ENCODE data around the gene PIP5K1A.
"Not testable (repeated sequence)": the region's sequence is repeated elsewhere in the genome, so short reads cannot be mapped to it uniquely, and the experiment has no call there.

The PIP5K1A gene

DNA sequence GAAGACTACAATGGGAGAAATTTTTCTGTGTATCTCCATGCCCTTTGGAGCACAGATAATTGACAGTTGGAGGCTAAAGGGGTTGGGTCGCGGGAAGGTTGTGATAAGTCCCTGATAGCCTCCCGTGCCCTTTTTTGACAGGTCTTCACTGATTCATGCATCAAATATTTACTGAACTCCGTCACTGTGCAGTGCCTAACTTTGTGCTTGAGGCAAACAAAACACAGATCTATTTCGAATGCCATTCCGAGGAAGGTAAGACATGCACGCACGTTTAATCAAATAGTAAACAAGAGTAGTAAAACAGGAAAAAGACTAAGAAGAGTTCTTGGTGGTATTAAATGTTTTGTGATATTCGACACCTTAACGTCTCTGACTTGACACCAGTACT, 494 bp upstream of the PIP5K1A start:
- DNase-seq (ENCODE audit: extremely low spot score) = no peak
- POLR2A ChIA-PET = no interaction called here
- CTCF ChIA-PET = interaction anchor here (1.6 kb wide), 1 partner anchor 54 kb away, joined by 11 read pairs; no protein-coding TSS in a partner anchor
- TF ChIP-seq, protein P1, sequence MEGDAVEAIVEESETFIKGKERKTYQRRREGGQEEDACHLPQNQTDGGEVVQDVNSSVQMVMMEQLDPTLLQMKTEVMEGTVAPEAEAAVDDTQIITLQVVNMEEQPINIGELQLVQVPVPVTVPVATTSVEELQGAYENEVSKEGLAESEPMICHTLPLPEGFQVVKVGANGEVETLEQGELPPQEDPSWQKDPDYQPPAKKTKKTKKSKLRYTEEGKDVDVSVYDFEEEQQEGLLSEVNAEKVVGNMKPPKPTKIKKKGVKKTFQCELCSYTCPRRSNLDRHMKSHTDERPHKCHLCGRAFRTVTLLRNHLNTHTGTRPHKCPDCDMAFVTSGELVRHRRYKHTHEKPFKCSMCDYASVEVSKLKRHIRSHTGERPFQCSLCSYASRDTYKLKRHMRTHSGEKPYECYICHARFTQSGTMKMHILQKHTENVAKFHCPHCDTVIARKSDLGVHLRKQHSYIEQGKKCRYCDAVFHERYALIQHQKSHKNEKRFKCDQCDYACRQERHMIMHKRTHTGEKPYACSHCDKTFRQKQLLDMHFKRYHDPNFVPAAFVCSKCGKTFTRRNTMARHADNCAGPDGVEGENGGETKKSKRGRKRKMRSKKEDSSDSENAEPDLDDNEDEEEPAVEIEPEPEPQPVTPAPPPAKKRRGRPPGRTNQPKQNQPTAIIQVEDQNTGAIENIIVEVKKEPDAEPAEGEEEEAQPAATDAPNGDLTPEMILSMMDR (IDR thresholded peaks at IDR 0.05; ENCODE audit: control extremely low read depth, extremely low read depth, low read depth, missing control alignments) = no peak

DNA sequence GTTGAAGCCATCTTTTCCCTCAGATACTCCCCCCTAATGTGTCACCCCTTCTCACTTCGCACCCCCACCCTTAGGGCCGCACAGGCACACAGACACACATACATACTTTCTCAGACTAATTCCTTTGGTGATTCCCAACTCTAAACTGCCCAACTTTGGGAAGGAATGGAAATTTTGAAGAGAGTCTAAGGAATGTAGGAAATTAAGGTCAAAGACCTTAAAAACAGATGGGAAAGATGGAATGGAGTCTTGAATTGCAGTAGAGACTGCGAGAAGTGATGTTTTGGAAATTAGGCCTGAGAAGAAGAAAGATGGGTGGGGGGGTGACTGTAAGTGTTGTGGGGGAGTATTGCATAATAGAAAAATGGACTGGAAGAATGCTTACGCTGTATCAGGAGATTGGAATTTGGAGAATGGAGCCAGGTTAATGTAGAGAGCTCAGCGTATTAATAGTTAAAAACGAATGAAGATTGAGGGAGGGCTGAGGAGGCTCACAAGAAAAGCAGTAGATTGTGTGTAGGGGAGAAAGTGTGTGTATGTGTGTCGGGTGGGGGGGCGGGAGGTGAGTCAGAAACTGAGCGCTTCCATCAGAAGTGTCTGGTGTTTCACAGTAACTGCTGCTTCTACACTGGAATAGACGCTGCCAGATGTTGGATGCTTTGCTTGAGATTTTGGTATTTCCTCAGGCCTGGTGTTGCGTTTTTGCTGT, 1.7 kb downstream of the PIP5K1A start:
- CTCF ChIA-PET = interaction anchor here (1.0 to 2.3 kb wide), 3 partner anchors 22 to 141 kb away, joined by 3 to 11 read pairs (median 3); partner anchors contain the start of gene TMOD4
- POLR2A ChIA-PET = interaction anchor here (1.4 kb wide), 1 partner anchor 10 kb away, joined by 8 read pairs; the partner anchor contains the start of gene VPS72
- no peak for DNase-seq (ENCODE audit: extremely low spot score)
- TF ChIP-seq, protein P1 (IDR thresholded peaks at IDR 0.05; ENCODE audit: control extremely low read depth, extremely low read depth, low read depth, missing control alignments) = no peak

DNA sequence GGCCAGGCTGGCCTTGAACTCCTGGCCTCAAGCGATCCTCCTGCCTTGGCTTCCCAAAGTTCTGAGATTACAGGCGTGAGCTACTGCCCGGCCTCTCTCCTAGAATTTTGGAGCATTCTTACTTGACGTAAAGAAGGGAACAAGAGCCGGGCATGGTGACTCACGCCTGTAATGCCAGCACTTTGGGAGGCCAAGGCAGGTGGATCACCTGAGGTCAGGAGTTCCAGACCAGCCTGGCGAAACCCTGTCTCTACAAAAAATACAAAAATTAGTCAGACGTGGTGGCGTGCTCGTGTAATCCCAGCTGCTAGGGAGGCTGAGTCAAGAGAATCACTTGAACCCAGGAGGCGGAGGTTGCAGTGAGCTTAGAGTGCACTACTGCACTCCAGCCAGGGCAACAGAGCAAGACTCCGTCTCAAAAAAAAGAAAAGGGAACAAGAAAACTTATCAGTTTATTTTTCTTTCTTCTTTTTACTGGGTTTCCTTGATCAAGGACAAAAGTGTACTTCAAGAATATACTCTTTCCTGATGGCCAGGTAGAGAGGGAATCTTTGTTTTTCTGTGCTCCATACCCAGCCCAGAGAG, 7.1 kb downstream of the PIP5K1A start:
- CTCF ChIA-PET = interaction anchor here (1.0 to 1.5 kb wide), 3 partner anchors 9 to 100 kb away, joined by 3 to 4 read pairs (median 3); no protein-coding TSS in a partner anchor
- POLR2A ChIA-PET = not testable (repeated sequence)

DNA sequence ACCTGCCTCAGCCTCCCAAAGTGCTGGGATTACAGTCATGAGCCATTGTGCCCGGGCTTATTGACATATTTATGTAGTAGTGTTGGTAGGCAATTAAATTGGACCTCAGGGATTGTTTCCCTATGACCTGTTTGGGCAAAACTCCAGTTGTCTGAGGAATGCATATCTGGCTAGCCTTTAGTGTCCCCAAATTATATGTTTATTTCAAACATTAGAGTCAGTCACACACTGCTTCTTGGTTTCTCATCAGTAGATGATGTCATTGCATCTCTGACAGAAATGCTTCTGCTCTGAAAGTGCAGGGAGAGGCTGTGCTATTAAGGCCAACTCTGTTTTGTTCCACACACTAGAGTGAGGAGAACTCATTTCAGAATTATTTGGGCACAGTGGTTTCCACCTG, 12.5 kb downstream of the PIP5K1A start:
- CTCF ChIA-PET = interaction anchor here (1.6 kb wide), 1 partner anchor 24 kb away, joined by 3 read pairs; no protein-coding TSS in a partner anchor
- TF ChIP-seq, protein P1 (IDR thresholded peaks at IDR 0.05; ENCODE audit: control extremely low read depth, extremely low read depth, low read depth, missing control alignments) = no peak
- no peak for DNase-seq (ENCODE audit: extremely low spot score)
- POLR2A ChIA-PET = no interaction called here

More for the DNA sequence above, 7.1 kb downstream of the PIP5K1A start:
- not testable (repeated sequence) for DNase-seq (ENCODE audit: extremely low spot score)

DNA sequence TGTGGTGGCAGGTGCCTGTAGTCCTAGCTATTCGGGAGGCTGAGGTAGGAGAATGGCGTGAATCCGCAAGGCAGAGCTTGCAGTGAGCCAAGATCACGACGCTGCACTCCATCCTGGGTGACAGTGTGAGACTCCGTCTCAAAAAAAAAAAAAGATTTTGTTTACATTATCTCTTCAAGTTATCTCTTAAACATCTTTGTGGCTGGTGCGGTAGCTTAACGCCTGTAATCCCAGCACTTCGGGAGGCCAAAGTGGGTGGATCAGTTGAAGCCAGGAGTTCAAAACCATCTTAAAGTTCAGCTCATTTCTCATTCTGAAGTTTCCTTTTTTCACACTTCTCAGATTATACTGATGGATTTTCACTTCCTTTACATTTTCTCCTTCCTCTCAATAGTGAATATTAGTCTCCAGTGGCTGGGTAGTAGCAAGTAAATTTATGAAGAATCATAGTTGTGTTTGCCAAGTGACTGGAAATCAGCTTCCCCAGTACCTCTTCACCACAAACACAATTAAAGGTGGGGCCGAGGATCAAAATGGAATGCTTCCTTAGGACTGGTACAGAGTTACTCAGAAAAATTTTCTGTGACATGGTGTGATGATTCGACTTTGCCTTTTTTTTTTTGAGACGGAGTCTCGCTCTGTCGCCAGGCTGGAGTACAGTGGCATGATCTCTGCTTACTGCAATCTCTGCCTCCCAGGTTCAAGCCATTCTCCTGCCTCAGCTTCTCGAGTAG, 13.8 kb downstream of the PIP5K1A start:
- TF ChIP-seq, protein P1 (IDR thresholded peaks at IDR 0.05; ENCODE audit: control extremely low read depth, extremely low read depth, low read depth, missing control alignments) = no peak
- CTCF ChIA-PET = interaction anchor here (1.0 to 1.6 kb wide), 4 partner anchors 22 to 69 kb away, joined by 3 to 4 read pairs (median 3); partner anchors contain the start of genes LYSMD1 and SCNM1
- no peak for DNase-seq (ENCODE audit: extremely low spot score)
- POLR2A ChIA-PET = interaction anchor here (1.2 kb wide), 1 partner anchor 10 kb away, joined by 4 read pairs; no protein-coding TSS in a partner anchor

DNA sequence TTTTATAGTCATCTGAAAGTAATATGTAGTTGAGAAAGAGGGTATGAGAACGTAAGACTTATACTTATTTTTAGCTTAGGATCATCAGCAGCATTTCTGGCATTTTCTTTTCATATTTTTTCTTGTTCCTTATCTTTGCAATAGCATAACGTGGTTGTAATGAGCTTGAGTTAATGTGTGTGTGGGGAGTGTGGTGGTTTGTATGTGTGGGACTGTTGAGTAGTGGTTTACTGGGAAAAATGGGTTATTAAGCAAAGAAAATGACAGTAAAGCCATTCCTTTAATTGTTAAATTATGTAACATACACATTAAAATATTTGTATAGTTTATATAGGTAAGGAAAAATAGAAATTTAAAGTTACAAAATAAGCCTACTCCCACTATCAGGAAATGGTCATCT, 15.2 kb downstream of the PIP5K1A start:
- ChIA-PET CTCF (no interaction called here), POLR2A (no interaction called here)

More for the DNA sequence above, 15.2 kb downstream of the PIP5K1A start:
- no peak for DNase-seq (ENCODE audit: extremely low spot score)
- TF ChIP-seq, protein P1 (IDR thresholded peaks at IDR 0.05; ENCODE audit: control extremely low read depth, extremely low read depth, low read depth, missing control alignments) = no peak

All from GM10248 (cell line).